ENCODE measurements around the gene XRCC1. TPM values are rescaled to one million over a fixed set of nuclear protein-coding genes. Genes with fewer than 3 reads are reported as not detected.

XRCC1 gene
- total and polyA plus RNA-seq, 8 donors: 25.2 to 70.0 (median 56.9) TPM

- ATAC-seq: no peak
- intact Hi-C loops (cut with DNase I): no loop called here
- no peaks in the 10 kb centered on the region for H3K9me3 ChIP-seq
Measured at GRCh38 chr19:43622070-43622469, 46.7 kb upstream of the XRCC1 start.

GRCh38 chr19:43620061-43621001 is 45.0 kb upstream of the XRCC1 start:
- intact Hi-C loops (cut with DNase I): no loop called here
- no peaks in the 10 kb centered on the region for H3K9me3 ChIP-seq
- no peaks in the 10 kb centered on the region for H3K27me3 ChIP-seq

More at GRCh38 chr19:43622070-43622469, 46.7 kb upstream of the XRCC1 start:
- Histone ChIP-seq H3K36me3 (no peaks in the 10 kb centered on the region), H3K4me3 (no peak overlapping the region), H3K27ac (no peak overlapping the region), H3K27me3 (peaks cover 0 to 15% of the 10 kb centered on the region in 2 donors), H3K4me1 (peaks cover 6 to 14% of the 10 kb centered on the region in 2 donors)
- DNase-seq: no peak
- no peak for TF ChIP-seq CTCF (IDR thresholded peaks at IDR 0.05)

GRCh38 chr19:43619262-43620060 is 44.1 kb upstream of the XRCC1 start, which contains the start of gene ZNF428:
Gene ZNF428, minus strand, starts transcription at chr19:43619629. Its CDS starts 5,325 bp downstream, at chr19:43614304.
- H3K27me3 ChIP-seq: no peaks in the 10 kb centered on the region
- peak; percentile 88 to 96 (median 92) for DNase-seq
- intact Hi-C loops (cut with DNase I): no loop called here
- H3K4me3 ChIP-seq: peak within 1 kb of the TSS; percentile 67 to 79
- H3K36me3 ChIP-seq: no peaks in the 10 kb centered on the region
- peaks cover 6 to 14% of the 10 kb centered on the region in 2 donors for H3K4me1 ChIP-seq
- peak; percentile 95 for ATAC-seq
- no peak for TF ChIP-seq CTCF (IDR thresholded peaks at IDR 0.05)
- H3K27ac ChIP-seq: peak within 1 kb of the TSS; percentile 94 to 95
- no peaks in the 10 kb centered on the region for H3K9me3 ChIP-seq

More at GRCh38 chr19:43620061-43621001, 45.0 kb upstream of the XRCC1 start:
- TF ChIP-seq CTCF (IDR thresholded peaks at IDR 0.05): no peak
- H3K27ac ChIP-seq: peak overlapping the region; percentile 94 to 95
- peaks cover 6 to 14% of the 10 kb centered on the region in 2 donors for H3K4me1 ChIP-seq
- H3K4me3 ChIP-seq: peak overlapping the region; percentile 67 to 79
- DNase-seq: peak in 2 of 4 donors; percentile 26 to 90
- ATAC-seq: no peak
- no peaks in the 10 kb centered on the region for H3K36me3 ChIP-seq

GRCh38 chr19:43618921-43619261 is 43.6 kb upstream of the XRCC1 start:
- H3K9me3 ChIP-seq: no peaks in the 10 kb centered on the region
- TF ChIP-seq CTCF (IDR thresholded peaks at IDR 0.05): no peak
- H3K36me3 ChIP-seq: peaks cover 0 to 4% of the 10 kb centered on the region in 2 donors
- peak in 1 of 4 donors; percentile 45 for DNase-seq
- H3K4me1 ChIP-seq: peaks cover 6 to 14% of the 10 kb centered on the region in 2 donors
- peak overlapping the region; percentile 67 to 79 for H3K4me3 ChIP-seq
- H3K27me3 ChIP-seq: no peaks in the 10 kb centered on the region
- peak; percentile 42 for ATAC-seq
- intact Hi-C loops (cut with DNase I): no loop called here
- peak overlapping the region; percentile 94 to 95 for H3K27ac ChIP-seq

Data from left lung (tissue), 10 donors.